WI38 (cell line): ENCODE measurements around the gene RPS6KA2.

Experiments used
- H3K4me3 ChIP-seq: 2 replicates; pipeline ENCODE4 v1.5.1; 2011; ENCODE audit warnings: low read depth, mild to moderate bottlenecking, control low read depth, low read length
- CTCF ChIP-seq: IDR thresholded peaks from 2 replicates; pipeline ENCODE4 v1.5.1; 2012; ENCODE audit warnings: low read depth, mild to moderate bottlenecking, control low read depth, low read length

Gene RPS6KA2

DNA sequence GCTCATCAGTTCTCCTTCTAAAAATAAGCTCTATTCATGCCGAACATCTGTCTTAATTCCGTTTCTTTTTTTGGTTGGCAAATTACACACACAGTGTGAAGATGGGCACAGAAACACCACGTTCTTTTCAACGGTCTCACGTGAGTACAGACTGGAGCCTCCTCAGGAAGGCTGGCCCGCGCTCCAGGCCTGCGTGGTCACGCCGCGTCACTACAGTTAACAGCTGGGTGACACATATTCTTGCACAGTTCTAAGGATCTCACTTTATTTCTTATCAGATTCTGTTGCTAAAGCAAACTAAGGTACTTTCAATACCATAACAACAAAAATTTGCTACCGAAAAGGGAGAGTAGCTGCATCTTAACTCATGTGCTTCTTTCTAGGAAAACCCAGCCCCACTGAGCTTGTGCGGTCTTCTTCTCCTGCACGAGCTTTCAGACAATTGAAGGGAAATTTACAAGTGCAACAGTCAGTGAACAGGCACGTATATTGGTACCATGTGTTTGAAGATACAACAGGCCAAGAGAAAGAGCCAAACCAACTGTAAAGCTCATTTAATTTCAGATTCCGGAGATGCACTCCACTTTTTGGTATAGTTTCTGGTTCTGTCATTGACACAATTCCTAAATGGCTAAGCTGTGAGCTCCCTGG lies 188.7 kb downstream of the RPS6KA2 start:
- no peak overlapping the region for H3K4me3 ChIP-seq
- TF ChIP-seq CTCF = no peak

DNA sequence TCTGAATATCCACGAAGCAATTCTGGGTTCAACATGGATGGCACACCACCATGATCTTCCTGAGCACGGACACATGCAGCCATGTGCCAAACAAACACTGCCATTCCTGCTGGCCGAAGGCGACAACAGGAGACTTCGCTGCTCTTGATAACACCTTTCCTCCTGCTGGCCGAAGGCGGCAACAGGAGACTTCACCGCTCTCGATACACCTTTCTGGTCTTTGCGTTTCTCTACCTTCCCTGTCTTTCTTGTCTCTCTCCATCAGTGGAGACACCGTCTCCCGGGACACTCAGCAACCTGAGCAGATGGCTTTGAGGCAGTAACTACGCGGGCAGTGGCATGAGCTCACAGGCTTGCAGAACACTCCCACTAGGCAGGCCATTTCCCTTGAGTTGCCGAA lies 189.4 kb downstream of the RPS6KA2 start:
- TF ChIP-seq CTCF = no peak
- H3K4me3 ChIP-seq = no peak overlapping the region

DNA sequence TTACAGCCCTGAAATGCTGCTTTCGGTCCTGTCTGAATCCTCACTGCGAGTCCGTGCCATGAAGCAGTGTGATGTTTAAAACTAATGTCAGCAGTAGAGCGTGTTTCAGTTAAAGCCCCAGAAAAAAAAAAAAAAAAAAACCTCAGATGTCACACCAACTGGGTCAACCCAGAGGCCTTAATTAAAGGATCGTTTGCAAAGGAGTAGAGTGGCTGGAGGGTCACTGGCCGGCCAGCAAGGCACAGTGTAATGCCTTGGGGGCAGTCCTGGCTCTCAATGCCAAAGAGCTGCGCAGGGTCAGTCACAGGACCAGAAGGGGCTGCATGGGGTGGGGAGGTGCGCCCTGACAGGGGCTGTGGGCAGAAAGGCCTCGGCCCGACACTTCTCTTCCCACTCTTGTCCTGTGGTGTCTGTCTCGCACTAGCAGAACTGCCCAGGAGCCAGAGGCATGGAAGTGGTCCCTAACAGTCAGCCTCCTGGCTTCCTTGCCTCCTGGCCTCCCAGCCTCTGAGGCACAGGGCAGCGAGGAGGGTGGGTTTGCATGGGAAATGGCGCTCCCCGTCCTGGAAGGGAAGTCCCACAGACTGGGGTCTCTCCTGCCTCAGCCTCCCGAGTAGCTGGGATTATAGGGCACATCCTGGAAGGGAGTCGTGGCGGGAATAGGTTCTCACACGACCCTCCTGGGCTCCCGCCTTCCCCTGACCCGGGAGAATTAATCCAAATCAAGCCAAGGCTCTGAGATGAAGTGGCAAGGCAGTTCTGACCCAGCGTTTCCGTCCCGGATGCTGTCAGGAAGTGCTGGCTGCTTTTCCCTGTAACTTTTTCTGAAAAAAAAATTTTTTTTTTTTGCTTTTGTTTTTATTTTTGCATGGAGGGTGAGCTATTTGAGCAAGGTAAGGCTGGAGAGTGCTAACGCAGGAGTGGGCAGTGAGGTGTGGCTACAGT lies 190.6 kb downstream of the RPS6KA2 start:
- no peak overlapping the region for H3K4me3 ChIP-seq
- no peak for TF ChIP-seq CTCF

DNA sequence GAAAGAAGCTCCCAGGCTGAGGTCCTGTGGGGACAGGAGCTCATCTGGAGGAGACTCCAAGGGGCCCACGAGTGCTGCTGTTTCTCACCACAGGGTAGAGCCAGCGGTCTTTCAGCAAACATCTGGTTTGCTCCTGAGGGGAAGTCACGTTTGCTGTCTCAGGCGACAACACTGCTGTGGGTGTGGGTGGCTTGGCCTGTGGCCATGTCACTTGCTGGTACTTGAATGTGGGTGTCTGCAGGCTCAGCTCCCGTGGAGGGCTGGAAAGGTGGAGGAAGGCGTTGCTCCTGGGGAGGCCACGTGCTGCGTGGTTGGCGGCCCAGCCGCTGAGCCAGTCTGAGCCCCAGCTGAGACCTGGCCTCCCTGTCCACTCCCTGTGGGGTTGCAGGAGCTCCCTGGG lies 191.5 kb downstream of the RPS6KA2 start:
- no peak overlapping the region for H3K4me3 ChIP-seq
- no peak for TF ChIP-seq CTCF

DNA sequence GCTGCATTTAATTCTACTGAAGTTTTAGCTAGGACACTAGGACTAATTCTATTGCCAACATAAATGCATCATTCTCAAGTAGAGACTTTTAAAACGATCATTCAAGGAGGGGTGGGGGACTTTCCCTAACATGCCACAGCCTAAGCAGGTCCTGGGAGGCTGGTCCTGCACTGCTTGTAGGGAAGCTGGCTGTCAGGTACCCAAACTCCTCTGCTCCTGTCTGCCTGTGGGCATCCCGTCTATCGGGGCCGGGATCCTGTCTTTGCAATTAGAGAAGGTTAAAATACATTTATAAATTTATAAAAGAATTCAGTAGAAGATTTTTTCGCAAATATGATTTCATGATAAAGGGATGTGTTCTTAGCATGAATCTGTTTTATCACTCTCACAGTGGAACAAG lies 192.7 kb downstream of the RPS6KA2 start:
- TF ChIP-seq CTCF = no peak
- no peak overlapping the region for H3K4me3 ChIP-seq

DNA sequence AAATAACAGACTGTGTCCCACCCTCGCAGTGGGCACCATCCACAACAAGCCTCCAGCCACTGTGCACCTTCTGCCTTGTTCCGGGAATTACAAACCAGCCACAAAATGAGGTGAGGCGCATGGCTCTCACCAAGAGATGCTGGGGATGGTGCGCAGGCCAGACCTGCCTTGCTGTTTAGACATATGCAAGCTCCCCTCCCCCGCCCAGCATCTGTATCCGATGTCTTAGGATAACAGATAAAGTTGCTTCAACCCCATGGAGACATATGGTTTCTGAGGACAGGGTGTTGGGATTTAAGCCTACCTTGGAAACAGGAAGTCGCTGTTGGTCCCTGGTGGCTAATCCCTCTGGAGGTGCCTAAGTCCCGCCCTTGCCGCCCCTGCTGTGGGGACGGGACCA lies 194.0 kb downstream of the RPS6KA2 start:
- no peak for TF ChIP-seq CTCF
- no peak overlapping the region for H3K4me3 ChIP-seq

DNA sequence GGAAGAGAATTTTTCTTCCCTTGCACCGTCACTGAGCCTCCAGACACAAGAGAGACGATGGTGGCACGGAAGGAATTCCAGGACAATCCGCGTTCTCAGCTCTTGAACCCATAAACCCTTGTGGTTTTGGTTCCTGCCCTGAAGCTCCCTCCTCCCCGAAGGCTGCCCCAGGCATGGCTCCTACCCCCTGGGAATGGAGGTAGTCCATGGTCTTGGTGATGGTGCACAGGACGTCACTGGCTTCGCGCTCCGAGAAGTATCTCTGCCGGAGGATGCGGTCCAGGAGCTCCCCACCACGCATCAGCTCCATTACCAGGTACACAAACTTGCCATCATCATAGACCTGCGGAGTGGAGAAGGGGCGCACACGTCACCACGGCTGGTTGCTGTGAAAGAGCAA lies 196.8 kb downstream of the RPS6KA2 start:
- no peak overlapping the region for H3K4me3 ChIP-seq
- TF ChIP-seq CTCF = no peak
